ENCODE results near the gene ATP8B3. TPM values are rescaled to one million over a fixed set of nuclear protein-coding genes. Genes with fewer than 3 reads are reported as not detected.

Gene ATP8B3
- total RNA-seq, 1 donor from 2014 or later, result 0.96 TPM

- no peak for DNase-seq (ENCODE audit: low read depth)
- peak overlapping the region; percentile 12 for H3K4me3 ChIP-seq (ENCODE audit: low read depth, low read length)
- no peaks in the 10 kb centered on the region for H3K27me3 ChIP-seq (ENCODE audit: control insufficient read depth, insufficient read depth, low read length)
- no peaks in the 10 kb centered on the region for H3K36me3 ChIP-seq (ENCODE audit: control insufficient read depth, insufficient read depth, low read length)
- no peak for TF ChIP-seq CTCF (IDR thresholded peaks at IDR 0.05; ENCODE audit: insufficient read depth, low read length, poor library complexity, severe bottlenecking)
Measured at GRCh38 chr19:1855040-1855827, 43.2 kb upstream of the ATP8B3 start.

GRCh38 chr19:1854542-1855039 lies 42.5 kb upstream of the ATP8B3 start:
- no peaks in the 10 kb centered on the region for H3K27me3 ChIP-seq (ENCODE audit: control insufficient read depth, insufficient read depth, low read length)
- no peaks in the 10 kb centered on the region for H3K36me3 ChIP-seq (ENCODE audit: control insufficient read depth, insufficient read depth, low read length)
- TF ChIP-seq CTCF (IDR thresholded peaks at IDR 0.05; ENCODE audit: insufficient read depth, low read length, poor library complexity, severe bottlenecking), result no peak
- H3K4me3 ChIP-seq (ENCODE audit: low read depth, low read length), result no peak overlapping the region
- no peak for DNase-seq (ENCODE audit: low read depth)

GRCh38 chr19:1854039-1854541 lies 42.0 kb upstream of the ATP8B3 start:
- Histone ChIP-seq H3K36me3 (ENCODE audit: control insufficient read depth, insufficient read depth, low read length) (no peaks in the 10 kb centered on the region), H3K4me3 (ENCODE audit: low read depth, low read length) (no peak overlapping the region), H3K27me3 (ENCODE audit: control insufficient read depth, insufficient read depth, low read length) (no peaks in the 10 kb centered on the region)
- no peak for DNase-seq (ENCODE audit: low read depth)
- no peak for TF ChIP-seq CTCF (IDR thresholded peaks at IDR 0.05; ENCODE audit: insufficient read depth, low read length, poor library complexity, severe bottlenecking)

GRCh38 chr19:1853295-1854038 lies 41.4 kb upstream of the ATP8B3 start:
- peak; percentile 89 for TF ChIP-seq CTCF (IDR thresholded peaks at IDR 0.05; ENCODE audit: insufficient read depth, low read length, poor library complexity, severe bottlenecking)
- DNase-seq (ENCODE audit: low read depth), result no peak
- no peaks in the 10 kb centered on the region for H3K36me3 ChIP-seq (ENCODE audit: control insufficient read depth, insufficient read depth, low read length)
- no peaks in the 10 kb centered on the region for H3K27me3 ChIP-seq (ENCODE audit: control insufficient read depth, insufficient read depth, low read length)
- no peak overlapping the region for H3K4me3 ChIP-seq (ENCODE audit: low read depth, low read length)

GRCh38 chr19:1852581-1853128 lies 40.6 kb upstream of the ATP8B3 start:
- TF ChIP-seq CTCF (IDR thresholded peaks at IDR 0.05; ENCODE audit: insufficient read depth, low read length, poor library complexity, severe bottlenecking), result no peak
- Histone ChIP-seq H3K4me3 (ENCODE audit: low read depth, low read length) (no peak overlapping the region), H3K36me3 (ENCODE audit: control insufficient read depth, insufficient read depth, low read length) (no peaks in the 10 kb centered on the region), H3K27me3 (ENCODE audit: control insufficient read depth, insufficient read depth, low read length) (no peaks in the 10 kb centered on the region)
- DNase-seq (ENCODE audit: low read depth), result no peak

All from kidney epithelial cell (primary cell).